Cerebellar cortex (tissue), 1 donor: ENCODE measurements around the gene KCNQ1.

Experiments
- DNase-seq: peaks from one replicate; pipeline ENCODE4 v3.0.0-alpha.2; 2015; ENCODE audit warnings: low spot score

Gene KCNQ1

DNA sequence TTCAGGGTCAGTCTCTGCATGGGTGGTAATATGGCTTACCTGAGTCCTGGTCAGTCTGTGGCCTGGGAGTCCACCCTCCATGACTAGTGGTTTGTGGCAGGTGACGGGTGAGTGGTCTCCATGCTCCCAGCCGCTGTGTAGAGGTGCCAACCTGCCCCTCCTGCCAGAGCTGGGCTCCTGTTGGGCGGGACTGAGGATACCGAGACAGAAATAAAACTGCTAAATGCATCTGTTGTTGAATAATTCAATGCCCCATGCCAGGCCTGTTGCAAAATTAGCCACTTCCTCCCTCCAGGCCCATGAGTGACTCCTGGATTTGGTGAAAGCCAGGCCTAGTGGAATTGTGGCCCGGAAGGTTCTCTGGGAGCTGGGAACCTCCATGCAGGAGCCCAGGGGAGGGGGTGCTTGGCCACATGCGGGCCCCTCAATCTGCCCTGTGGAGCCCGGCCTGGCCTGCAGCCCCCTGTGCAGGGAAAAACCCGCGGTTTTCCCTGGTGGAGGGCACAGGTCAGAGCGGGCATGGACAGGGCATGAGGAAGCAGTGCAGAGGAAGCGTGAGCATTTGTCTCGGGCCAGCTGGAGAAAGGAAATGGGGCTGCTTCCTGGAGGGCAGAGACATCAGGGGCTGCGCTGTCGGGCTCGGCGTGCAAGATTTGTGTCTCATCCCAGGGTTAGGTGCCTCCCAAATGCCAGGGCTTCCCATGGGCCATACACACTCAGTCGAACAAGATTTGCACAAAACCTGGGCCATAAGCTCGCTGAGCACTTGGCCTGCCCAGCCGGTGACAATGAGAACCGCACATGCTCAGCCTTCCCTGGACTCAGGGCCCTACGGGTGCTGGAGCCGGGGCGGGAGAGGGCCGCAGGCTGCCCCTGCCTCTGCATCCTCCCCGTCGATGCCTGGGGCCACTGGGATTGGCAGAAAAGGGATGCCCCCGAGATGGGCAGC is 66.9 kb downstream of the KCNQ1 start:
- no peak for DNase-seq

GRCh38 chr11:2512431-2513407 is 67.9 kb downstream of the KCNQ1 start:
- DNase-seq: no peak

- no peak for DNase-seq
These were observed 68.6 kb downstream of the KCNQ1 start for GRCh38 chr11:2513441-2513840.

GRCh38 chr11:2515401-2516275 is 70.8 kb downstream of the KCNQ1 start:
- DNase-seq: no peak

GRCh38 chr11:2516276-2517015 is 71.6 kb downstream of the KCNQ1 start:
- DNase-seq: no peak

DNA sequence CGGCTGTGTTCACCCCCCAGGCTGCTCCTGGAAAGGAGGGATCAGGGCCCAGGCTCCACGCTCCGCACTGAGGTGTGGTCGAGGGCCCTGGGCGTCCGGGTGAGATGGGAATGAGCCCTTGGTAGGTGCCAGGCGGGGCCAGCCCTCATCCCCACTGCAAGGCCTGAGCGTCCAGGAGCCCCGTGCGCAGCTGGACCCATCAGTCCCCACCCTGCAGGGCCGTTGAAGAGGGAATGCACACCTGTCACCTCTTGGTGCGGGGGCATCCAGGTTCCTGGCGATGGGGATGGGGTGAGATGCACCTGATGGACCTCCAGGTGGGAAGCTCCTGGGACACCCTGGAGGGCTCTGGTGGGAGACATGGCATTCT is 72.2 kb downstream of the KCNQ1 start:
- no peak for DNase-seq

- no peak for DNase-seq
These were observed 72.7 kb downstream of the KCNQ1 start for GRCh38 chr11:2517386-2518064.

DNA sequence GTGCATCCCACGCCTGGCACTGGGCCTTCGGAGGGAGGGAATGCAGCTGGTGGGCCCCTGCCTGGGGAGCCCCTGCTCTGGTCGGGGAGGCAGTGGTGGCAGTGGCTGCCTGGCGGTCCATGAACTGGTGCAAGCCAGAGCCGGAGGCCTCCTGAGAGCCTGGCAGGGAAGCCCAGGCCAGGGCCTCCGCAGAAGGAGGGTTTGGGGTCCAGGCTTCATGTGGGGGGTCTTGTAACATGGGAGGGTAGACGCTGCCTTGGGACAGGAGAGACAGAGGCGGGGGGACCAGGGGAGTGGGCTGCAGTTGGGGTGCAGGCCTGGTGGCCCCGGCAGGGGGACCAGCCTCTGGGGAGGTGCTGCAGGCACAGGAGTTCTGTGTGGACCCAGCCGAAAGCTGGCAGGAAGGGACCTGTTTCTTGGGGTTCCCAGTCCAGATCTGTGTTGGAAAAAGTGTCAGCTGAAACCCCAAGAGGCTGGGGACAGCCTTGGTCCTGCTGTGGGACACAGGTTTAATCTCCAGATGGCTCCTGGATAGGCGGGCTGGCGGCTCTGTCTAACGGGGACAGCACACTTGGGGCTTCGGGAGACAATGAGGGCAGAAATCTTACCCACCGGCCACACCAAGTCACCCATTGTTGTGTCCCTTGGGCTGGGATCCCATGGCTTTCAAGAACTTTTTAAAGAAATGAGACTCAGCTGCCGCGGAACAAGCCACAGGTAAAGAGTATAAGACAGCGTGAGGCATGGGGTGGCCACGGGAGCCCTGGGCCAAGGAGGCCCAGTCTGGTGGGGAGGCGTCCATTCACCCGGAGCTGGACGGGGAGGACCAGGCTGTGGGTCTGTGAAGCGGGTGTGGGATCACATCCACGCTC is 73.5 kb downstream of the KCNQ1 start:
- no peak for DNase-seq

- DNase-seq: no peak
These were observed 74.2 kb downstream of the KCNQ1 start for GRCh38 chr11:2518983-2519340.

DNA sequence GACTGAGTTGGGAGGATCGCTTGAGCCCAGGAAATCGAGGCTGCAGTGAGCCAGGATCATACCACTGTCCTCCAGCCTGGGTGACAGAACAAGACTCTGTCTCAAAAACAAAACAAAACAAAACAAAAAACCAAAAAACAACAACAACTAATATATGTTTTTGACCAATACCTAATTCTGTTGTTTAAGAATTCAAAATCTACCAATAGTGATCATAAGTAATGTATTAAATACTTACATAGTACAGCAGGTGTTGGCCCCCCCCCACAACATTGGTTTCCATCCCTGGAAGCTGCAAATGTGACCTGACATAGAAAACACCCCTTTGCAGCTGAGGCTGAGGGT is 74.7 kb downstream of the KCNQ1 start:
- DNase-seq: no peak

DNA sequence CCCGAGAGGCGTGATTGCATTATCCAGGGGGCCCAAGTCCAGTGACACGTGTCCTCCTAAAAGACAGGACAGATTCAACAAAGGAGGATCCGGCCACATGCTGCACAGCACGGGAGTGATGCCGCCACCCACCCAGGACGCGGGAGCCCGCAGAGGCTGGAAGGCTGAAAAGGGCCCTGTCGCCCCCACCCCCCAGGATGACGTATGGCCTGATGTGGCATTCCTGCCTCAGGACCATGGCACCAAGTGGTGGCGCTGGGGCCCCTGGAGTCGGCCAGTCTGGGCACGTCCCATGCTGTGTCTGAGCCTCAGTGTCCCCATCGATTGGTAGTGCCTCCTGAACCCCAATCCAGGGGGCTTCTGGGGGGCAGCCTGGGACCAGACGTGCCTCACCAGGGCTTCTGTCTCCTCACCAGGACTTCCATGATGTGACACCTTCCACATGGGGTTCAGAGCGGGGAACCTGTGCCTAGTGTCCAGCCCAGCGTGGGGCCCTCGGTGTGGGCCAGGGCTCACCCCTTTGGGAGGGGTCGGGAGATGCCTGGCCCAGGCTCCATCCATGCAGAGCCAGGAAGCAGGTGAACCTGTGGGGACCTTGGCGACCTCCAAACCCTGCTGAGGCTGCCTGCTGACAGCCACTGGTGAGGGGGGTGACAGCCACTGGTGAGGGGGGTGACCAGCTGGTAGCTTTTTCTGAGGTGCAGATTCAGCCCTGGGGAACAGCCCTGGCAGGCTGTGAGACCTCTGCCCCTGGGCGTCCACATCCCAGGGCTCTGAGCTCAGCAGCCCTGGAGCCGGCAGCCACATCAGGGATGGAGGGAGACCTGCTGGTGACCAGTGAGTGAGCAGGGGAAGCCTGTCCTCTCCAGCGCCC is 75.3 kb downstream of the KCNQ1 start:
- no peak for DNase-seq

- no peak for DNase-seq
These were observed 75.9 kb downstream of the KCNQ1 start for GRCh38 chr11:2520736-2521035.

GRCh38 chr11:2521081-2521732 is 76.4 kb downstream of the KCNQ1 start:
- no peak for DNase-seq

- no peak for DNase-seq
These were observed 77.2 kb downstream of the KCNQ1 start for GRCh38 chr11:2521733-2522630.

- peak; percentile 72 for DNase-seq
These were observed 77.9 kb downstream of the KCNQ1 start for GRCh38 chr11:2522631-2523255.

- DNase-seq: no peak
These were observed 79.1 kb downstream of the KCNQ1 start for GRCh38 chr11:2523821-2524391.
